SK-N-SH treated with all-trans-retinoic acid at 6 μM for 48 hours (cell line): ENCODE data around the gene MYO16.

Experiments used
- ESRRG ChIP-seq: fragments of 250-450 bp; sonication (Bioruptor Pico); IDR thresholded peaks from 2 replicates; pipeline ENCODE4 v1.6.1; 2021; ENCODE audit warnings: mild to moderate bottlenecking
- GLIS3 ChIP-seq: fragments of 250-450 bp; sonication (Bioruptor Pico); IDR thresholded peaks from 2 replicates; pipeline ENCODE4 v1.5.0; 2020; ENCODE audit warnings: mild to moderate bottlenecking, moderate library complexity
- SNAI2 ChIP-seq: fragments of 250-450 bp; sonication (Bioruptor Pico); IDR thresholded peaks from 2 replicates; pipeline ENCODE4 v1.5.0; 2020; ENCODE audit warnings: mild to moderate bottlenecking, moderate library complexity
- TOX ChIP-seq: fragments of 250-450 bp; sonication (Bioruptor Pico); IDR thresholded peaks from 2 replicates; pipeline ENCODE4 v1.8.0; 2021; ENCODE audit warnings: mild to moderate bottlenecking, moderate library complexity, borderline replicate concordance
- TF ChIP-seq, protein P1 (sequence below): fragments of 250-450 bp; sonication (Bioruptor Pico); IDR thresholded peaks from 2 replicates; pipeline ENCODE4 v1.5.1; 2020; ENCODE audit warnings: low read depth, mild to moderate bottlenecking, moderate library complexity
- TF ChIP-seq, protein P2 (sequence below): fragments of 250-450 bp; sonication (Bioruptor Pico); IDR thresholded peaks from 2 replicates; pipeline ENCODE4 v1.8.0; 2020; ENCODE audit warnings: mild to moderate bottlenecking, moderate library complexity, borderline replicate concordance

DNA sequence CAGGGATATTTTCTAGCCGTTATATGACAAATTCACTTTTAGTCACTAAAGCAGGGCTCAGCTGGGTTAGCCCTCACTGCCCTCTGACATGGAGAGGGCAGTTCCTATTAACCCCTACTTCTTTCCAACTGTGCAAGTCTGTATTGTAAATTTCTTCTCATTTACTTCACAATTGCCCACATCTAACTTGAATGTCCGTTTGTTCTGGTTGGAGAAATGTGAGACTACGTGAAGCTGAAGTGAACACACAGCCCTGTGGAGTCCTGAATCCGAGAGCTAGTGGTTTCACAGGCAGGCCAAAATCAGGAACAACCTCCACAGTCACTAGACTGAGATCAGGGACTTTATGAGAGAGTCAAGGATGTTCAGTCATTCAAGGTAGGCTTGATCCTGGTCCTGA, 4.4 kb upstream of the MYO16 start:
- TF ChIP-seq, protein P1, sequence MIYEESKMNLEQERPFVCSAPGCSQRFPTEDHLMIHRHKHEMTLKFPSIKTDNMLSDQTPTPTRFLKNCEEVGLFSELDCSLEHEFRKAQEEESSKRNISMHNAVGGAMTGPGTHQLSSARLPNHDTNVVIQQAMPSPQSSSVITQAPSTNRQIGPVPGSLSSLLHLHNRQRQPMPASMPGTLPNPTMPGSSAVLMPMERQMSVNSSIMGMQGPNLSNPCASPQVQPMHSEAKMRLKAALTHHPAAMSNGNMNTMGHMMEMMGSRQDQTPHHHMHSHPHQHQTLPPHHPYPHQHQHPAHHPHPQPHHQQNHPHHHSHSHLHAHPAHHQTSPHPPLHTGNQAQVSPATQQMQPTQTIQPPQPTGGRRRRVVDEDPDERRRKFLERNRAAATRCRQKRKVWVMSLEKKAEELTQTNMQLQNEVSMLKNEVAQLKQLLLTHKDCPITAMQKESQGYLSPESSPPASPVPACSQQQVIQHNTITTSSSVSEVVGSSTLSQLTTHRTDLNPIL (CRISPR knock-in tag) = no peak
- no peak for TF ChIP-seq SNAI2 (CRISPR knock-in tag)
- TF ChIP-seq, protein P2, sequence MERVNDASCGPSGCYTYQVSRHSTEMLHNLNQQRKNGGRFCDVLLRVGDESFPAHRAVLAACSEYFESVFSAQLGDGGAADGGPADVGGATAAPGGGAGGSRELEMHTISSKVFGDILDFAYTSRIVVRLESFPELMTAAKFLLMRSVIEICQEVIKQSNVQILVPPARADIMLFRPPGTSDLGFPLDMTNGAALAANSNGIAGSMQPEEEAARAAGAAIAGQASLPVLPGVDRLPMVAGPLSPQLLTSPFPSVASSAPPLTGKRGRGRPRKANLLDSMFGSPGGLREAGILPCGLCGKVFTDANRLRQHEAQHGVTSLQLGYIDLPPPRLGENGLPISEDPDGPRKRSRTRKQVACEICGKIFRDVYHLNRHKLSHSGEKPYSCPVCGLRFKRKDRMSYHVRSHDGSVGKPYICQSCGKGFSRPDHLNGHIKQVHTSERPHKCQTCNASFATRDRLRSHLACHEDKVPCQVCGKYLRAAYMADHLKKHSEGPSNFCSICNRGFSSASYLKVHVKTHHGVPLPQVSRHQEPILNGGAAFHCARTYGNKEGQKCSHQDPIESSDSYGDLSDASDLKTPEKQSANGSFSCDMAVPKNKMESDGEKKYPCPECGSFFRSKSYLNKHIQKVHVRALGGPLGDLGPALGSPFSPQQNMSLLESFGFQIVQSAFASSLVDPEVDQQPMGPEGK (CRISPR knock-in tag) = no peak
- TF ChIP-seq TOX (CRISPR knock-in tag) = no peak
- no peak for TF ChIP-seq GLIS3 (CRISPR knock-in tag)
- TF ChIP-seq ESRRG (CRISPR knock-in tag) = no peak
